Lower leg skin (tissue), 4 donors: ENCODE results near the gene SLC6A5. TPM values are rescaled to one million over a fixed set of nuclear protein-coding genes. Genes with fewer than 3 reads are reported as not detected.

Experiments used
- DNase-seq, 2 donors: peaks; one replicate each; pipeline ENCODE4 v3.0.0-alpha.2; 2019; ENCODE audit warnings: low spot score in 2 of 2
- H3K4me3 ChIP-seq: fragments of 200-600 bp; sonication (generic); 2 replicates; pipeline ENCODE4 v1.5.1; 2017; ENCODE audit warnings: mild to moderate bottlenecking, low read depth; ENCODE audit not compliant: poor library complexity, severe bottlenecking
- POLR2A ChIP-seq, 2 donors: fragments of 450-650 bp; IDR thresholded peaks; one replicate each; pipeline ENCODE4 v1.6.1; 2016 to 2017; ENCODE audit warnings: antibody characterized with exemption in 2 of 2, mild to moderate bottlenecking in 1 of 2, moderate library complexity in 1 of 2
- WGBS, 2 donors: methylation state at CpG; one replicate each; pipeline ENCODE4 v1.1.5; 2018; 5-methylcytosine and 5-hydroxymethylcytosine counted together
- intact Hi-C: fragments of 100-400 bp; cut with DNase I; formaldehyde crosslinking; loops from one replicate; pipeline ENCODE4 v1.15.0; 2023; ENCODE audit warnings: low total_unique reads
- total RNA-seq, 4 donors: library from RNA; depleted of rRNA; stranded (reverse); fragments of >200 nt; gene quantifications; one replicate each; pipeline ENCODE4 v1.1.0, GENCODE V29; 2016
- TF ChIP-seq, protein P1 (sequence below), 3 donors: fragments of 450-650 bp; IDR thresholded peaks; one replicate each; pipeline ENCODE4 v1.5.1; 2016; ENCODE audit warnings: antibody characterized with exemption in 3 of 3, mild to moderate bottlenecking in 3 of 3, moderate library complexity in 2 of 3

Gene SLC6A5
- total RNA-seq, 4 donors from 2014 or later: not detected

GRCh38 chr11:20631519-20632168 is 32.2 kb downstream of the SLC6A5 start:
- no peak for TF ChIP-seq POLR2A (IDR thresholded peaks at IDR 0.05)
- TF ChIP-seq, protein P1, sequence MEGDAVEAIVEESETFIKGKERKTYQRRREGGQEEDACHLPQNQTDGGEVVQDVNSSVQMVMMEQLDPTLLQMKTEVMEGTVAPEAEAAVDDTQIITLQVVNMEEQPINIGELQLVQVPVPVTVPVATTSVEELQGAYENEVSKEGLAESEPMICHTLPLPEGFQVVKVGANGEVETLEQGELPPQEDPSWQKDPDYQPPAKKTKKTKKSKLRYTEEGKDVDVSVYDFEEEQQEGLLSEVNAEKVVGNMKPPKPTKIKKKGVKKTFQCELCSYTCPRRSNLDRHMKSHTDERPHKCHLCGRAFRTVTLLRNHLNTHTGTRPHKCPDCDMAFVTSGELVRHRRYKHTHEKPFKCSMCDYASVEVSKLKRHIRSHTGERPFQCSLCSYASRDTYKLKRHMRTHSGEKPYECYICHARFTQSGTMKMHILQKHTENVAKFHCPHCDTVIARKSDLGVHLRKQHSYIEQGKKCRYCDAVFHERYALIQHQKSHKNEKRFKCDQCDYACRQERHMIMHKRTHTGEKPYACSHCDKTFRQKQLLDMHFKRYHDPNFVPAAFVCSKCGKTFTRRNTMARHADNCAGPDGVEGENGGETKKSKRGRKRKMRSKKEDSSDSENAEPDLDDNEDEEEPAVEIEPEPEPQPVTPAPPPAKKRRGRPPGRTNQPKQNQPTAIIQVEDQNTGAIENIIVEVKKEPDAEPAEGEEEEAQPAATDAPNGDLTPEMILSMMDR (IDR thresholded peaks at IDR 0.05): no peak
- DNase-seq: peak in 1 of 2 donors; percentile 26
- no peak overlapping the region for H3K4me3 ChIP-seq
- intact Hi-C loops: no loop called here
- WGBS, 2 donors: 60 to 65% methylated on average over 5 of the region's 5 CpGs

GRCh38 chr11:20632169-20632532 is 32.7 kb downstream of the SLC6A5 start:
- WGBS, 2 donors: 31 to 41% methylated on average over 1 of the region's 1 CpG
- no peak overlapping the region for H3K4me3 ChIP-seq
- intact Hi-C loops: no loop called here
- TF ChIP-seq, protein P1 (IDR thresholded peaks at IDR 0.05): no peak
- no peak for TF ChIP-seq POLR2A (IDR thresholded peaks at IDR 0.05)
- no peak for DNase-seq

DNA sequence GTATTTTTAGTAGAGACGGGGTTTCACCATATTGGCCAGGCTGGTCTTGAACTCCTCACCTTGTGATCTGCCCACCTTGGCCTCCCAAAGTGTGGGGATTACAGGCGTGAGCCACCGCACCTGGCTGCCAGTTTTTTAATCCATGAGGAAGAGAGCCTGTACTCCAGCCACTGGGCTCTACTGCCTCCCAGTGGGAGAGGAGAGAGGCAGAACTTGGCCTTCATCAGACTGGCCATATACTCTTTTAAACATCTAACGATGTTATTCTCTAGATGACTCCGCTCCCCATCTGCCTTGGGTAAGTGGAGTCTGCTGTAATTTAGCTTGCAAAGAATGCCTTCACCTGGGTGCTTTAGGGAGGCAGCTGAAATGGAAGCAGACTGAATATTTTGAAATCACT is 34.6 kb downstream of the SLC6A5 start:
- H3K4me3 ChIP-seq: no peak overlapping the region
- 84 to 87% methylated on average over 5 of the region's 5 CpGs for WGBS, 2 donors
- TF ChIP-seq POLR2A (IDR thresholded peaks at IDR 0.05): no peak
- TF ChIP-seq, protein P1 (IDR thresholded peaks at IDR 0.05): no peak
- peak in 1 of 2 donors; percentile 37 for DNase-seq
- intact Hi-C loops: no loop called here

GRCh38 chr11:20634781-20635180 is 35.4 kb downstream of the SLC6A5 start:
- intact Hi-C loops: no loop called here

DNA sequence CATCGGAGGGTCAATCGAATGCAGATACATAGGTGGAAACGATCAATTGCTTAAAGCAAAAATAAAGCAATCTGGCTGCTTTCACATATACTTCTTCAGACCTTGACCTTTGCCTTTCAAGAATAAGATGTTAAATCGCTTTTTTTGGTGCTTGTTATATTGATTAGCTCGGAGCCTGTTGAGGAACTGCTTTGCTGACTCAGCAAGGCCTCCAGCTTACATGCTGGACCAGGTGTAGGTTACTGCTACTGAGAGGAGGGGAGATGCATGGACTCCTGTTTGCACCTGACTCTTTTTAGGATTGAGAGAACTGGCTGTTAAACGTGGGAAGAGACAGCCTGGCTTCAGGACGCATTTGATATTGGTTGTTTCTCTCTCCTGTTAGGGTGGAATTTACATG is 38.7 kb downstream of the SLC6A5 start:
- no peak overlapping the region for H3K4me3 ChIP-seq
- intact Hi-C loops: no loop called here
- WGBS, 2 donors: 64 to 69% methylated on average over 7 of the region's 7 CpGs
- no peak for DNase-seq
- TF ChIP-seq, protein P1 (IDR thresholded peaks at IDR 0.05): no peak
- TF ChIP-seq POLR2A (IDR thresholded peaks at IDR 0.05): no peak

More at GRCh38 chr11:20634781-20635180, 35.4 kb downstream of the SLC6A5 start:
- no peak overlapping the region for H3K4me3 ChIP-seq
- no peak for DNase-seq
- WGBS, 2 donors: 79 to 80% methylated on average over 7 of the region's 7 CpGs
- no peak for TF ChIP-seq POLR2A (IDR thresholded peaks at IDR 0.05)
- TF ChIP-seq, protein P1 (IDR thresholded peaks at IDR 0.05): no peak

- no peak for TF ChIP-seq POLR2A (IDR thresholded peaks at IDR 0.05)
- TF ChIP-seq, protein P1 (IDR thresholded peaks at IDR 0.05): no peak
- WGBS, 2 donors: 42 to 47% methylated on average over 3 of the region's 3 CpGs
- no peak overlapping the region for H3K4me3 ChIP-seq
- peak in 1 of 2 donors; percentile 14 for DNase-seq
- intact Hi-C loops: loop anchor here (10.0 kb wide), 1 partner anchor 1665 kb away; no protein-coding TSS in a partner anchor
These were observed 40.3 kb downstream of the SLC6A5 start for GRCh38 chr11:20639688-20640087.
